Subcutaneous adipose tissue (tissue), 4 donors: ENCODE measurements around the gene PACRG. TPM values are rescaled to one million over a fixed set of nuclear protein-coding genes. Genes with fewer than 3 reads are reported as not detected.

Experiments
- CTCF ChIP-seq: fragments of 450-650 bp; IDR thresholded peaks from one replicate; pipeline ENCODE4 v1.5.1; 2016; ENCODE audit warnings: low read depth, mild to moderate bottlenecking, control low read depth, antibody characterized with exemption, moderate library complexity
- total RNA-seq, 4 donors: library from RNA; depleted of rRNA; stranded (reverse); fragments of >200 nt; gene quantifications; one replicate each; pipeline ENCODE4 v1.1.0, GENCODE V29; 2016

PACRG gene
- total RNA-seq, 4 donors from 2014 or later = 0.34 TPM; not detected in 3

- TF ChIP-seq CTCF = no peak
Measured at GRCh38 chr6:162976141-162976540, 248.4 kb downstream of the PACRG start.

- TF ChIP-seq CTCF = no peak
Measured at GRCh38 chr6:162998777-162999176, 271.0 kb downstream of the PACRG start.

GRCh38 chr6:162999575-163000285, 272.0 kb downstream of the PACRG start:
- no peak for TF ChIP-seq CTCF

GRCh38 chr6:163001330-163001729, 273.6 kb downstream of the PACRG start:
- TF ChIP-seq CTCF = no peak

- no peak for TF ChIP-seq CTCF
Measured at GRCh38 chr6:163008186-163008585, 280.4 kb downstream of the PACRG start.

GRCh38 chr6:163008626-163009025, 280.9 kb downstream of the PACRG start:
- no peak for TF ChIP-seq CTCF

GRCh38 chr6:163010145-163010544, 282.4 kb downstream of the PACRG start:
- no peak for TF ChIP-seq CTCF
